ENCODE results near the gene PI16. TPM values are rescaled to one million over a fixed set of nuclear protein-coding genes. Genes with fewer than 3 reads are reported as not detected.

The PI16 gene
- polyA plus RNA-seq, 6 donors from 2014 or later, result 1.2 to 6.2 (median 2.6) TPM

GRCh38 chr6:37008484-37009465 is 54.2 kb downstream of the PI16 start:
- peak overlapping the region; percentile 97 to 100 (median 100) for H3K4me3 Mint-ChIP-seq

DNA sequence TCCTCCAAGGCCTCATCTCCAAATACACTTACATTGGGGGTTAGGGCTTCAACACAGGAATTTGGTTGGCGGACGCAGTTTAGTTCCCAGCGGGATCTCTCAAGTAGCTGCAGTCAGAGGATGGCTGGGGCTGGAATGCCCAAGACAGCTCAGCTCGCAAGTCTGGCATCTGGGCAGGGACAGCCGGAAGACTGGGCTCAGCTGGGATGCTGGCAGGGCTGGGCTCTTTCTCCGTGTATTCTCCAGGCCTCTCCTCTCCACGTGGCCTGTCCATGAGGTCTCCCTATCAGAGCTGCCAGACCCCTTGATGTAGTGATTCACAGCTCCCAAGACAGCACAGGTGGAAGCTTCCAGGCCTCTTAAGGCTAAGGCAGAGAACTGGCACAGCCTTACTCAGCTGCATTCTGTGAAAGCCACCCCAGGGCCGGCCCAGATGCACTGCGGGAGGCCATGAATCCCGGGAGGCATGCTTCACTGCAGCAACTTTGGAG is 55.9 kb downstream of the PI16 start:
- peaks cover 6 to 13% of the 10 kb centered on the region in 2 donors for H3K36me3 Mint-ChIP-seq
- no peak for ATAC-seq (ENCODE audit: low read depth in 2 of 2)
- no peak for DNase-seq
- H3K27me3 Mint-ChIP-seq, result no peaks in the 10 kb centered on the region
- H3K4me3 Mint-ChIP-seq, result peak overlapping the region in 4 of 8 donors; percentile 30 to 58 (median 42)
- peaks cover 51 to 59% (median 59%) of the 10 kb centered on the region in 3 donors for H3K4me1 Mint-ChIP-seq
- H3K27ac Mint-ChIP-seq, result peak overlapping the region in 4 of 6 donors; percentile 12 to 69 (median 59)
- no peaks in the 10 kb centered on the region for H3K9me3 Mint-ChIP-seq

More at GRCh38 chr6:37008484-37009465, 54.2 kb downstream of the PI16 start:
- ATAC-seq (ENCODE audit: low read depth in 2 of 2) (no peak), DNase-seq (no peak)
- Mint-ChIP-seq H3K9me3 (no peaks in the 10 kb centered on the region), H3K36me3 (peaks cover 6 to 14% of the 10 kb centered on the region in 2 donors), H3K4me1 (peaks cover 61 to 75% (median 74%) of the 10 kb centered on the region in 3 donors), H3K27ac (peak overlapping the region in 5 of 6 donors; percentile 32 to 96 (median 93)), H3K27me3 (no peaks in the 10 kb centered on the region)

GRCh38 chr6:37011656-37012378 is 57.3 kb downstream of the PI16 start:
- Mint-ChIP-seq H3K9me3 (no peaks in the 10 kb centered on the region), H3K27ac (peak overlapping the region in 3 of 6 donors; percentile 50 to 76 (median 56)), H3K36me3 (peaks cover 0 to 6% of the 10 kb centered on the region in 2 donors), H3K4me1 (peaks cover 41 to 50% (median 50%) of the 10 kb centered on the region in 3 donors), H3K27me3 (no peaks in the 10 kb centered on the region), H3K4me3 (peak overlapping the region in 1 of 8 donors; percentile 41)
- DNase-seq (no peak), ATAC-seq (ENCODE audit: low read depth in 2 of 2) (no peak)

DNA sequence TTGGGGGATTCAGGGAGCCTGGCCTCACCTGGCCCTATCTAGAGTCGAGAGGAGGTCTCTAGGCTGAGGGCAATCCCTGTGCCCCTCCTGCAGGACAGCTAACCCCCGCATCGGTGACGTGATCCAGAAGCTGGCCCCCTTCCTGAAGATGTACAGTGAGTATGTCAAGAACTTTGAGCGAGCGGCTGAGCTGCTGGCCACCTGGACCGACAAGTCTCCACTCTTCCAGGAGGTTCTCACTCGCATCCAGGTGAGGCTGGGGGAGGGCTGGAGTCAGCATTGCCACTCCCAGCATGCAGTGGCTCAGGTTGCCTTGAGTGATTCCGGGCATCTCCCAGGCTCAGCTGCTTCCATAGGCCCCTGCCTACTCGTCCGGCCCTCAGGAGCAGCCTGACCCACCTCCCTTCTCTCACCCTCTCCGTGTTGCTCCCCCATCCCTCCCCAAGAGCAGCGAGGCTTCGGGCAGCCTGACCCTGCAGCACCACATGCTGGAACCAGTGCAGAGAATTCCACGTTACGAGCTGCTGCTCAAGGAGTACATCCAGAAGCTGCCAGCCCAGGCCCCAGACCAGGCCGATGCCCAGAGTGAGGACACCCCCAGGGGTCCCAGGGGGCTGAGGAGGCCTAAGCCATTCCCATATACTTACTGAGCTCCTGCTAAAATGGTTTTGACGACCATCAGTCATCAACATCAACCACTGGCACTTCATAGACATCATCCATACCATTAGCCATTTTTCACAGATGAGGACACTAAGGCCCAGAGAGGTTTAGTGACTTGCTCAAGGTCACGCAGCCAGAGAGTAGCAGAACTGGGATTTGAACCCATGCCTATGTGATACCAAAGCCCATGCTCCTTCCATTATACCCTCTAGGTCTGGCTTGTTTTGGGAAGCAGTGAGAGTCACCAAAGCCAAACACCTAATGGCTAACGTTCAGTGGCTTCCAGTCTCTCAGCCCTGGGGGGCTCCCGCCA is 59.3 kb downstream of the PI16 start:
- Mint-ChIP-seq H3K27ac (no peak overlapping the region), H3K36me3 (no peaks in the 10 kb centered on the region), H3K27me3 (no peaks in the 10 kb centered on the region), H3K4me3 (no peak overlapping the region), H3K9me3 (no peaks in the 10 kb centered on the region), H3K4me1 (peaks cover 34 to 46% (median 45%) of the 10 kb centered on the region in 3 donors)
- DNase-seq, result no peak
- ATAC-seq (ENCODE audit: low read depth in 2 of 2), result no peak

Other genes with a start within 250 kb of the PI16 start
- 100 to 1,000 TPM in 2 of 6 donors, 10 to 100 TPM in 4; 56.9 to 105 (median 92.2) TPM for gene CPNE5, start 115.3 kb upstream of the PI16 start, polyA plus RNA-seq (ENCODE audit: low read depth in 6 of 6)
- gene PPIL1, start 79.9 kb upstream of the PI16 start, polyA plus RNA-seq (ENCODE audit: low read depth in 6 of 6), result 10 to 100 TPM in 2 of 6 donors, 1 to 10 TPM in 4; 4.9 to 12.2 (median 6.8) TPM
- gene C6orf89, start 68.8 kb upstream of the PI16 start, polyA plus RNA-seq (ENCODE audit: low read depth in 6 of 6), result 10 to 100 TPM; 24.1 to 37.5 (median 34.4) TPM
- 10 to 100 TPM; 69.5 to 89.8 (median 88.3) TPM for gene MTCH1, start 31.5 kb downstream of the PI16 start, polyA plus RNA-seq (ENCODE audit: low read depth in 6 of 6)
- gene FGD2, start 50.9 kb downstream of the PI16 start, polyA plus RNA-seq (ENCODE audit: low read depth in 6 of 6), result 100 to 1,000 TPM in 1 of 6 donors, 10 to 100 TPM in 5; 31.5 to 133 (median 69.2) TPM
- gene PIM1, start 215.4 kb downstream of the PI16 start, polyA plus RNA-seq (ENCODE audit: low read depth in 6 of 6), result 10 to 100 TPM; 15.0 to 46.3 (median 24.3) TPM